LNCaP clone FGC (cell line): ENCODE measurements around the gene HSPA2.
"Not testable (repeated sequence)": the region's sequence is repeated elsewhere in the genome, so short reads cannot be mapped to it uniquely, and the experiment has no call there.

Experiments
- DNase-seq: peaks from one replicate; pipeline ENCODE4 v3.0.0-alpha.2; 2011; ENCODE audit warnings: low read depth
- H3K4me3 ChIP-seq: 2 replicates; pipeline ENCODE4 v1.5.1; 2011; ENCODE audit warnings: mild to moderate bottlenecking, low read depth, low read length, control low read depth
- CTCF ChIP-seq: IDR thresholded peaks from 2 replicates; pipeline ENCODE4 v1.5.1; 2012; ENCODE audit warnings: mild to moderate bottlenecking; ENCODE audit not compliant: control insufficient read depth, insufficient read depth; ENCODE audit errors: extremely low read depth

The HSPA2 gene

GRCh38 chr14:64515053-64515452 lies 25.5 kb upstream of the HSPA2 start:
- DNase-seq, result peak; percentile 99
- no peak for TF ChIP-seq CTCF
- H3K4me3 ChIP-seq, result no peak overlapping the region

- H3K4me3 ChIP-seq, result no peak overlapping the region
- DNase-seq, result no peak
- TF ChIP-seq CTCF, result no peak
Observed at GRCh38 chr14:64516969-64517368, 23.6 kb upstream of the HSPA2 start.

GRCh38 chr14:64517667-64518066 lies 22.9 kb upstream of the HSPA2 start:
- not testable (repeated sequence) for H3K4me3 ChIP-seq, DNase-seq

- no peak overlapping the region for H3K4me3 ChIP-seq
- no peak for DNase-seq
- no peak for TF ChIP-seq CTCF
Observed at GRCh38 chr14:64518229-64518628, 22.3 kb upstream of the HSPA2 start.

GRCh38 chr14:64520699-64521098 lies 19.8 kb upstream of the HSPA2 start:
- no peak for TF ChIP-seq CTCF
- no peak overlapping the region for H3K4me3 ChIP-seq
- no peak for DNase-seq

GRCh38 chr14:64522591-64523355 lies 17.8 kb upstream of the HSPA2 start:
- no peak for DNase-seq
- no peak overlapping the region for H3K4me3 ChIP-seq
- TF ChIP-seq CTCF, result no peak

GRCh38 chr14:64525354-64525753 lies 15.2 kb upstream of the HSPA2 start:
- no peak for DNase-seq
- no peak for TF ChIP-seq CTCF
- H3K4me3 ChIP-seq, result no peak overlapping the region
